ENCODE measurements around the gene NAP1L5. TPM values are rescaled to one million over a fixed set of nuclear protein-coding genes. Genes with fewer than 3 reads are reported as not detected.
A peak's percentile ranks its signal among the peaks of the same experiment; 100 is the strongest.

Gene NAP1L5
- total RNA-seq, 1 donor from 2014 or later, result 4.7 TPM

- no peak overlapping the region for H3K4me3 Mint-ChIP-seq (ENCODE audit: unreplicated experiment)
- H3K9me3 Mint-ChIP-seq (ENCODE audit: unreplicated experiment), result no peaks in the 10 kb centered on the region
- no peak for FAIRE-seq
These were observed 890 bp upstream of the NAP1L5 start for GRCh38 chr4:88698519-88698918.

DNA sequence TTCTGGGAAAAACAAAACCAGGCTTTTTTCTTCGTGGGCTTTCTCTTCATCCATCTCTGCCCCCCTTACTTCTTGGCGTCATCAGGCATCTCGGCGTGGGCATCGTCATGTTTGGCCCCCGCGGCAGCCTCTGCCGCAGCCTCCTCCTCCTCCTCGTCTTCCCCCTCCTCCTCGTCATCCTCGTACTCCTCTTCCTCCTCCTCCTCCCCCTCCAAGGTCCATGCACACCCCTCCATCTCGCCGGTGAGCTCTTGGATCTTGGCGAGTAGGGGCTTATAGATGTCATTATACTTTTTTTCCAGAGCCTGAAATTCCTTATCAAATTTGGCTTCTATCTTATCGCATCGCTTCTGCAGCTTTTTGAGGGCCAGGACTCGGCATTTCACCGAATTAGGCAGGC lies 488 bp downstream of the NAP1L5 start:
- peak; percentile 33 for DNase-seq (ENCODE audit: low read depth)
- H3K9me3 Mint-ChIP-seq (ENCODE audit: unreplicated experiment), result no peaks in the 10 kb centered on the region
- Histone ChIP-seq H4K20me1 (ENCODE audit: insufficient read depth, low read length) (no peaks in the 10 kb centered on the region), H3K4me1 (ENCODE audit: insufficient read depth, low read length) (no peaks in the 10 kb centered on the region), H3K79me2 (ENCODE audit: insufficient read depth, low read length) (no peaks in the 10 kb centered on the region), H3K4me2 (ENCODE audit: low read length) (peak overlapping the region; percentile 85), H3K9me3 (ENCODE audit: insufficient read depth, low read depth, low read length) (no peaks in the 10 kb centered on the region), H3K4me3 (ENCODE audit: insufficient read depth, low read depth, low read length) (peak overlapping the region; percentile 78), H3K27ac (ENCODE audit: low read depth, low read length) (peak overlapping the region; percentile 70), H3K27me3 (ENCODE audit: insufficient read depth, low read length) (no peaks in the 10 kb centered on the region), H2AFZ (ENCODE audit: low read depth, low read length) (peak overlapping the region; percentile 80), H3K9ac (ENCODE audit: low read length) (peak overlapping the region; percentile 87), H3K36me3 (ENCODE audit: insufficient read depth, low read length) (no peaks in the 10 kb centered on the region)
- no peak for TF ChIP-seq CTCF (IDR thresholded peaks at IDR 0.05; ENCODE audit: insufficient read depth, low read depth, low read length)
- H3K4me3 Mint-ChIP-seq (ENCODE audit: unreplicated experiment), result peak overlapping the region; percentile 88
- FAIRE-seq, result no peak
- H3K4me1 Mint-ChIP-seq (ENCODE audit: low read depth, unreplicated experiment), result no peaks in the 10 kb centered on the region
- H3K27ac Mint-ChIP-seq (ENCODE audit: unreplicated experiment), result no peak overlapping the region
- no peaks in the 10 kb centered on the region for H3K27me3 Mint-ChIP-seq (ENCODE audit: low read depth, unreplicated experiment)
- H3K36me3 Mint-ChIP-seq (ENCODE audit: low read depth, unreplicated experiment), result peaks cover 3% of the 10 kb centered on the region

More at GRCh38 chr4:88698519-88698918, 890 bp upstream of the NAP1L5 start:
- no peak overlapping the region for H3K4me3 ChIP-seq (ENCODE audit: insufficient read depth, low read depth, low read length)
- H3K4me1 ChIP-seq (ENCODE audit: insufficient read depth, low read length), result no peaks in the 10 kb centered on the region
- H4K20me1 ChIP-seq (ENCODE audit: insufficient read depth, low read length), result no peaks in the 10 kb centered on the region
- H3K9me3 ChIP-seq (ENCODE audit: insufficient read depth, low read depth, low read length), result no peaks in the 10 kb centered on the region
- Mint-ChIP-seq H3K27ac (ENCODE audit: unreplicated experiment) (no peak overlapping the region), H3K4me1 (ENCODE audit: low read depth, unreplicated experiment) (no peaks in the 10 kb centered on the region), H3K27me3 (ENCODE audit: low read depth, unreplicated experiment) (no peaks in the 10 kb centered on the region), H3K36me3 (ENCODE audit: low read depth, unreplicated experiment) (peaks cover 3% of the 10 kb centered on the region)
- no peak for DNase-seq (ENCODE audit: low read depth)
- no peak overlapping the region for H3K27ac ChIP-seq (ENCODE audit: low read depth, low read length)
- no peaks in the 10 kb centered on the region for H3K36me3 ChIP-seq (ENCODE audit: insufficient read depth, low read length)
- H3K79me2 ChIP-seq (ENCODE audit: insufficient read depth, low read length), result no peaks in the 10 kb centered on the region
- no peak overlapping the region for H2AFZ ChIP-seq (ENCODE audit: low read depth, low read length)
- no peak overlapping the region for H3K4me2 ChIP-seq (ENCODE audit: low read length)
- TF ChIP-seq EZH2 (IDR thresholded peaks at IDR 0.05; ENCODE audit: insufficient read depth, low read length) (no peak), CTCF (IDR thresholded peaks at IDR 0.05; ENCODE audit: insufficient read depth, low read depth, low read length) (no peak)
- no peaks in the 10 kb centered on the region for H3K27me3 ChIP-seq (ENCODE audit: insufficient read depth, low read length)
- no peak overlapping the region for H3K9ac ChIP-seq (ENCODE audit: low read length)

GRCh38 chr4:88696630-88697029 lies 999 bp downstream of the NAP1L5 start:
- peak overlapping the region; percentile 78 for H3K4me3 ChIP-seq (ENCODE audit: insufficient read depth, low read depth, low read length)
- Mint-ChIP-seq H3K27ac (ENCODE audit: unreplicated experiment) (no peak overlapping the region), H3K4me3 (ENCODE audit: unreplicated experiment) (peak overlapping the region; percentile 88), H3K36me3 (ENCODE audit: low read depth, unreplicated experiment) (peaks cover 3% of the 10 kb centered on the region), H3K4me1 (ENCODE audit: low read depth, unreplicated experiment) (no peaks in the 10 kb centered on the region), H3K27me3 (ENCODE audit: low read depth, unreplicated experiment) (no peaks in the 10 kb centered on the region), H3K9me3 (ENCODE audit: unreplicated experiment) (no peaks in the 10 kb centered on the region)
- H4K20me1 ChIP-seq (ENCODE audit: insufficient read depth, low read length), result no peaks in the 10 kb centered on the region
- H3K9ac ChIP-seq (ENCODE audit: low read length), result peak overlapping the region; percentile 87
- no peak for TF ChIP-seq EZH2 (IDR thresholded peaks at IDR 0.05; ENCODE audit: insufficient read depth, low read length)
- TF ChIP-seq CTCF (IDR thresholded peaks at IDR 0.05; ENCODE audit: insufficient read depth, low read depth, low read length), result no peak
- no peaks in the 10 kb centered on the region for H3K4me1 ChIP-seq (ENCODE audit: insufficient read depth, low read length)
- no peak for FAIRE-seq
- no peaks in the 10 kb centered on the region for H3K79me2 ChIP-seq (ENCODE audit: insufficient read depth, low read length)
- no peaks in the 10 kb centered on the region for H3K27me3 ChIP-seq (ENCODE audit: insufficient read depth, low read length)
- H2AFZ ChIP-seq (ENCODE audit: low read depth, low read length), result no peak overlapping the region
- no peaks in the 10 kb centered on the region for H3K36me3 ChIP-seq (ENCODE audit: insufficient read depth, low read length)
- peak overlapping the region; percentile 70 for H3K27ac ChIP-seq (ENCODE audit: low read depth, low read length)
- H3K4me2 ChIP-seq (ENCODE audit: low read length), result peak overlapping the region; percentile 85
- H3K9me3 ChIP-seq (ENCODE audit: insufficient read depth, low read depth, low read length), result no peaks in the 10 kb centered on the region
- DNase-seq (ENCODE audit: low read depth), result peak; percentile 37

All from astrocyte (in vitro differentiated cells and primary cell).